NOMO-1 treated with dmso at 0.1 percent for 144 hours (cell line): ENCODE measurements around the gene CDH4.

Source experiments
- DNase-seq: peaks from one replicate; lab custom pipeline; 2025; ENCODE audit not compliant: unreplicated experiment; lab: John Stamatoyannopoulos, UW

Gene CDH4

GRCh38 chr20:61679473-61679872 is 427.4 kb downstream of the CDH4 start:
- no peak for DNase-seq

- DNase-seq: no peak
These were observed 428.0 kb downstream of the CDH4 start for GRCh38 chr20:61680096-61680495.

- no peak for DNase-seq
These were observed 430.3 kb downstream of the CDH4 start for GRCh38 chr20:61682114-61682995.

- DNase-seq: no peak
These were observed 431.1 kb downstream of the CDH4 start for GRCh38 chr20:61682996-61683681.

- DNase-seq: no peak
These were observed 431.7 kb downstream of the CDH4 start for GRCh38 chr20:61683721-61684120.

- no peak for DNase-seq
These were observed 432.1 kb downstream of the CDH4 start for GRCh38 chr20:61684136-61684535.

- no peak for DNase-seq
These were observed 432.6 kb downstream of the CDH4 start for GRCh38 chr20:61684583-61685235.

- DNase-seq: no peak
These were observed 433.4 kb downstream of the CDH4 start for GRCh38 chr20:61685462-61685861.

GRCh38 chr20:61686051-61686936 is 434.2 kb downstream of the CDH4 start:
- no peak for DNase-seq

- no peak for DNase-seq
These were observed 436.4 kb downstream of the CDH4 start for GRCh38 chr20:61688411-61688810.

GRCh38 chr20:61690150-61690549 is 438.1 kb downstream of the CDH4 start:
- DNase-seq: no peak

GRCh38 chr20:61690993-61691838 is 439.2 kb downstream of the CDH4 start:
- DNase-seq: no peak

GRCh38 chr20:61691978-61692377 is 439.9 kb downstream of the CDH4 start:
- no peak for DNase-seq

- DNase-seq: no peak
These were observed 440.4 kb downstream of the CDH4 start for GRCh38 chr20:61692479-61692878.

- no peak for DNase-seq
These were observed 441.1 kb downstream of the CDH4 start for GRCh38 chr20:61693055-61693600.

- no peak for DNase-seq
These were observed 442.6 kb downstream of the CDH4 start for GRCh38 chr20:61694682-61695081.

- DNase-seq: no peak
These were observed 443.7 kb downstream of the CDH4 start for GRCh38 chr20:61695741-61696140.

GRCh38 chr20:61696181-61696735 is 444.2 kb downstream of the CDH4 start:
- DNase-seq: no peak
